Osteocyte (in vitro differentiated cells): ENCODE results near the gene TAF1B. TPM values are rescaled to one million over a fixed set of nuclear protein-coding genes. Genes with fewer than 3 reads are reported as not detected.

Experiments used
- DNase-seq: peaks from one replicate; pipeline ENCODE4 v3.0.0; 2021; ENCODE audit warnings: mixed read lengths; ENCODE audit not compliant: unreplicated experiment; ENCODE audit errors: extremely low spot score
- H3K27ac Mint-ChIP-seq: one replicate; pipeline ENCODE4 v1.8.0; 2021; ENCODE audit warnings: mild to moderate bottlenecking, mixed read lengths; ENCODE audit not compliant: unreplicated experiment
- H3K27me3 Mint-ChIP-seq: one replicate; pipeline ENCODE4 v1.8.0; 2021; ENCODE audit warnings: mixed read lengths; ENCODE audit not compliant: unreplicated experiment
- H3K36me3 Mint-ChIP-seq: one replicate; pipeline ENCODE4 v1.8.0; 2021; ENCODE audit warnings: mixed read lengths; ENCODE audit not compliant: unreplicated experiment
- H3K4me1 Mint-ChIP-seq: one replicate; pipeline ENCODE4 v1.8.0; 2021; ENCODE audit warnings: mixed read lengths; ENCODE audit not compliant: unreplicated experiment
- H3K4me3 Mint-ChIP-seq: one replicate; pipeline ENCODE4 v1.8.0; 2021; ENCODE audit warnings: mild to moderate bottlenecking, moderate library complexity, mixed read lengths; ENCODE audit not compliant: unreplicated experiment
- H3K9me3 Mint-ChIP-seq: one replicate; pipeline ENCODE4 v1.8.0; 2021; ENCODE audit warnings: mixed read lengths; ENCODE audit not compliant: unreplicated experiment
- CTCF ChIP-seq: fragments of 200-600 bp; sonication (generic); IDR thresholded peaks from 2 replicates; pipeline ENCODE4 v1.5.0; 2021; ENCODE audit warnings: antibody characterized with exemption, mild to moderate bottlenecking, moderate library complexity
- total RNA-seq: library from RNA; stranded (reverse); gene quantifications from 2 replicates; pipeline ENCODE4 v1.2.1, GENCODE V29; 2021

TAF1B gene
- total RNA-seq, 1 donor from 2014 or later = 23.0 TPM

GRCh38 chr2:9818097-9818496, 25.2 kb upstream of the TAF1B start:
- H3K9me3 Mint-ChIP-seq = no peaks in the 10 kb centered on the region
- no peak for TF ChIP-seq CTCF
- H3K4me1 Mint-ChIP-seq = peaks cover 11% of the 10 kb centered on the region
- H3K36me3 Mint-ChIP-seq = no peaks in the 10 kb centered on the region
- H3K27me3 Mint-ChIP-seq = no peaks in the 10 kb centered on the region
- no peak overlapping the region for H3K4me3 Mint-ChIP-seq
- peak; percentile 42 for DNase-seq
- H3K27ac Mint-ChIP-seq = no peak overlapping the region

GRCh38 chr2:9819551-9819950, 23.7 kb upstream of the TAF1B start:
- Mint-ChIP-seq H3K27ac (no peak overlapping the region), H3K27me3 (no peaks in the 10 kb centered on the region), H3K4me3 (no peak overlapping the region), H3K9me3 (no peaks in the 10 kb centered on the region), H3K36me3 (no peaks in the 10 kb centered on the region), H3K4me1 (peaks cover 2% of the 10 kb centered on the region)
- no peak for TF ChIP-seq CTCF
- DNase-seq = peak; percentile 82

- H3K4me3 Mint-ChIP-seq = no peak overlapping the region
- no peak for TF ChIP-seq CTCF
- no peaks in the 10 kb centered on the region for H3K9me3 Mint-ChIP-seq
- no peak for DNase-seq
- peaks cover 6% of the 10 kb centered on the region for H3K4me1 Mint-ChIP-seq
- H3K36me3 Mint-ChIP-seq = no peaks in the 10 kb centered on the region
- no peak overlapping the region for H3K27ac Mint-ChIP-seq
- no peaks in the 10 kb centered on the region for H3K27me3 Mint-ChIP-seq
Measured at GRCh38 chr2:9820020-9820973, 23.0 kb upstream of the TAF1B start.

GRCh38 chr2:9821805-9822445, 21.3 kb upstream of the TAF1B start:
- no peak overlapping the region for H3K27ac Mint-ChIP-seq
- H3K27me3 Mint-ChIP-seq = no peaks in the 10 kb centered on the region
- no peak for TF ChIP-seq CTCF
- no peaks in the 10 kb centered on the region for H3K9me3 Mint-ChIP-seq
- DNase-seq = no peak
- H3K36me3 Mint-ChIP-seq = no peaks in the 10 kb centered on the region
- peaks cover 7% of the 10 kb centered on the region for H3K4me1 Mint-ChIP-seq
- H3K4me3 Mint-ChIP-seq = no peak overlapping the region

GRCh38 chr2:9824441-9824840, 18.8 kb upstream of the TAF1B start:
- Mint-ChIP-seq H3K4me1 (peaks cover 7% of the 10 kb centered on the region), H3K9me3 (no peaks in the 10 kb centered on the region), H3K27ac (no peak overlapping the region), H3K36me3 (no peaks in the 10 kb centered on the region), H3K4me3 (no peak overlapping the region), H3K27me3 (peaks cover 3% of the 10 kb centered on the region)
- no peak for DNase-seq
- TF ChIP-seq CTCF = no peak
